HFF-Myc (cell line): ENCODE data around the gene TAF4.
A peak's percentile ranks its signal among the peaks of the same experiment; 100 is the strongest.

Experiments
- DNase-seq: peaks from one replicate; pipeline ENCODE4 v3.0.0-alpha.2; 2011; ENCODE audit warnings: low read depth; ENCODE audit errors: extremely low read depth
- H3K4me3 ChIP-seq: replicated peaks from 2 replicates; pipeline ENCODE4 v1.5.1; 2011; ENCODE audit warnings: low read depth, mild to moderate bottlenecking, control low read depth, low read length
- CTCF ChIP-seq: IDR thresholded peaks from 2 replicates; pipeline ENCODE4 v1.5.1; 2012; ENCODE audit warnings: mild to moderate bottlenecking, low read depth, low read length, control low read depth; ENCODE audit errors: missing control alignments

Gene TAF4

GRCh38 chr20:62026564-62026856 lies 39.2 kb downstream of the TAF4 start:
- H3K4me3 ChIP-seq, result 0 out of 2 replicates have a peak overlapping the region, but pooled peaks have one; percentile 2
- no peak for TF ChIP-seq CTCF
- no peak for DNase-seq

- TF ChIP-seq CTCF, result peak; percentile 77
- DNase-seq, result peak; percentile 56
- H3K4me3 ChIP-seq, result 0 out of 2 replicates have a peak overlapping the region, but pooled peaks have one; percentile 2
These were observed 39.7 kb downstream of the TAF4 start for GRCh38 chr20:62025832-62026563.

- no peak overlapping the region for H3K4me3 ChIP-seq
- DNase-seq, result no peak
These were observed 40.3 kb downstream of the TAF4 start for GRCh38 chr20:62025394-62025793.

GRCh38 chr20:62023935-62024334 lies 41.7 kb downstream of the TAF4 start:
- TF ChIP-seq CTCF, result no peak
- H3K4me3 ChIP-seq, result no peak overlapping the region
- DNase-seq, result no peak

More at GRCh38 chr20:62025394-62025793, 40.3 kb downstream of the TAF4 start:
- no peak for TF ChIP-seq CTCF

GRCh38 chr20:62022575-62023139 lies 43.0 kb downstream of the TAF4 start:
- DNase-seq, result no peak
- H3K4me3 ChIP-seq, result no peak overlapping the region
- TF ChIP-seq CTCF, result no peak

GRCh38 chr20:62021793-62022385 lies 43.8 kb downstream of the TAF4 start:
- TF ChIP-seq CTCF, result no peak

More at GRCh38 chr20:62021793-62022385, 43.8 kb downstream of the TAF4 start:
- H3K4me3 ChIP-seq, result no peak overlapping the region
- DNase-seq, result no peak
